GM19035 (cell line): ENCODE data around the gene ETFBKMT.
"Not testable (repeated sequence)": the region's sequence is repeated elsewhere in the genome, so short reads cannot be mapped to it uniquely, and the experiment has no call there.

Experiments used
- ATAC-seq: cut with Tn5 transposase; IDR thresholded peaks from one replicate; pipeline ENCODE4 v1.9.1; 2021; ENCODE audit not compliant: unreplicated experiment

ETFBKMT gene

DNA sequence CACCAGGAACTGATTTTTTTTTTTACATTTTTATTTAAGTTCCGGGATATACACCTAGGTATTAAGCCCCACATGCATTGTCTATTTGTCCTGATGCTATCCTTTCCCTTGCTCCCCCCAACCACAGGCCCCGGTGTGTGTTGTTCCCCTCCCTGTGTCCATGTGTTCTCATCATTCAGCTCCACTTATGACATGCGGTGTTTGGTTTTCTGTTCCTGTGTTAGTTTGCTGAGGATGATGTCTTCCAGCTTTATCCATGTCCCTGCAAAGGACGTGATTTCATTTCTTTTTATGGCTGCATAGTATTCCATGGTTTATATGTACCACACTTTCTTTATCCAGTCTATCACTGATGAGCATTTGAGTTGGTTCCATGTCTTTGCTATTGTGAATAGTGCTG lies 57.5 kb downstream of the ETFBKMT start:
- ATAC-seq: not testable (repeated sequence)

GRCh38 chr12:31718542-31719198 lies 59.2 kb downstream of the ETFBKMT start:
- not testable (repeated sequence) for ATAC-seq

DNA sequence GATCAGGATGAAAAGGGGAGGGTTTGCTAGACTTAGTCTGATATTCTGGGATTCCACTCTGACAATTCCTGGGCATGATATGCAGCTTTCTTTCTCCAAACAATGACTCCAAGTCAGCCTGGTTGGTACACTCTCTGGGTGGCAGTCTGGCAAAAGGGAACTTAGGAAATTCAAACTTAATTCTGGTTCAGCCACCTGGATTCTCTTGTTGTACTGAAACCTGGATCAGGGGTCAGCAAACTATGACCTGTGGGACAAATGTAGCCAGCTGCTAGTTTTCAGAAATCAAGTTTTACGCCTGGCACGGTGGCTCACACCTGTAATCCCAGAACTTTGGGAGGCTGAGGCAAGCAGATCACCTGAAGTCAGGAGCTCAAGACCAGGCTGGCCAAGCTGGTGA lies 63.1 kb downstream of the ETFBKMT start:
- ATAC-seq: no peak
